HEK293 (cell line): ENCODE measurements around the gene MIF.
A peak's percentile ranks its signal among the peaks of the same experiment; 100 is the strongest.

Experiments used
- CTCF ChIA-PET: fragments of 350-600 bp; formaldehyde crosslinking; extraction: SDS; loops from one replicate; lab custom pipeline; 2021; ENCODE audit warnings: antibody characterized with exemption; lab: Yijun Ruan, JAX
- POLR2A ChIA-PET: fragments of 300-600 bp; formaldehyde crosslinking; extraction: SDS; loops from one replicate; lab custom pipeline; 2020; ENCODE audit warnings: antibody characterized with exemption, inconsistent platforms; lab: Yijun Ruan, JAX
- H3K27ac ChIP-seq: fragments of 200-500 bp; sonication (Bioruptor generic); 2 replicates; pipeline ENCODE4 v1.5.1; 2014; ENCODE audit warnings: low read depth, low read length, control low read depth, inconsistent platforms; ENCODE audit errors: extremely low read depth
- H3K36me3 ChIP-seq, 2 experiments: fragments of 200-500 bp in 1 of 2; sonication (Bioruptor generic) in 1 of 2; 1 replicate in 1 of 2; 2 replicates in 1 of 2; pipeline ENCODE4 v1.5.1; 2014 to 2017; ENCODE audit warnings: inconsistent platforms in 2 of 2, low read length in 2 of 2; ENCODE audit not compliant: control insufficient read depth in 2 of 2, insufficient read depth in 1 of 2
- H3K4me1 ChIP-seq: fragments of 200-500 bp; sonication (Bioruptor generic); 2 replicates; pipeline ENCODE4 v1.5.1; 2014; ENCODE audit warnings: mild to moderate bottlenecking, low read length, inconsistent platforms; ENCODE audit not compliant: control insufficient read depth, insufficient read depth
- H3K4me3 ChIP-seq: 2 replicates; pipeline ENCODE4 v1.5.1; 2011; ENCODE audit warnings: low read depth, mild to moderate bottlenecking, control low read depth, low read length, moderate library complexity
- H3K9me3 ChIP-seq: fragments of 200-500 bp; sonication (Bioruptor generic); 2 replicates; pipeline ENCODE4 v1.5.1; 2014; ENCODE audit warnings: low read depth, low read length, inconsistent platforms; ENCODE audit not compliant: control insufficient read depth, insufficient read depth
- BCL11B ChIP-seq: fragments of 450-650 bp; formaldehyde crosslinking; IDR thresholded peaks from 2 replicates; pipeline ENCODE4 v1.5.1; 2016; ENCODE audit warnings: low read depth, missing biosample characterization, missing genetic modification characterization
- IKZF3 ChIP-seq: fragments of 450-650 bp; IDR thresholded peaks from 2 replicates; pipeline ENCODE4 v1.5.0; 2018; ENCODE audit warnings: missing biosample characterization, mild to moderate bottlenecking, missing genetic modification characterization, moderate library complexity
- OVOL3 ChIP-seq: fragments of 450-650 bp; formaldehyde crosslinking; IDR thresholded peaks from 2 replicates; pipeline ENCODE4 v1.5.1; 2016; ENCODE audit warnings: missing biosample characterization, missing genetic modification characterization
- SETDB1 ChIP-seq: IDR thresholded peaks from one replicate; pipeline ENCODE4 v1.6.1; 2017; ENCODE audit warnings: mild to moderate bottlenecking, low read length, moderate library complexity, mixed read lengths; ENCODE audit not compliant: insufficient read length
- TRIM28 ChIP-seq: IDR thresholded peaks from 2 replicates; pipeline ENCODE4 v1.6.1; 2011; ENCODE audit warnings: low read length, control low read depth, borderline replicate concordance
- WT1 ChIP-seq: fragments of 450-650 bp; formaldehyde crosslinking; IDR thresholded peaks from 2 replicates; pipeline ENCODE4 v1.5.1; 2016; ENCODE audit warnings: missing biosample characterization, missing genetic modification characterization
- ZBTB1 ChIP-seq: fragments of 450-650 bp; formaldehyde crosslinking; IDR thresholded peaks from 2 replicates; pipeline ENCODE4 v1.5.1; 2016; ENCODE audit warnings: missing biosample characterization, missing genetic modification characterization
- ZBTB48 ChIP-seq: fragments of 450-650 bp; formaldehyde crosslinking; IDR thresholded peaks from 2 replicates; pipeline ENCODE4 v1.5.1; 2016; ENCODE audit warnings: missing biosample characterization, missing genetic modification characterization
- ZNF174 ChIP-seq: fragments of 450-650 bp; formaldehyde crosslinking; IDR thresholded peaks from 2 replicates; pipeline ENCODE4 v1.5.0; 2017; ENCODE audit warnings: missing biosample characterization, mild to moderate bottlenecking, missing genetic modification characterization
- ZNF18 ChIP-seq: fragments of 450-650 bp; formaldehyde crosslinking; IDR thresholded peaks from 2 replicates; pipeline ENCODE4 v1.5.1; 2016; ENCODE audit warnings: missing biosample characterization, missing genetic modification characterization
- ZNF2 ChIP-seq: fragments of 450-650 bp; formaldehyde crosslinking; IDR thresholded peaks from 2 replicates; pipeline ENCODE4 v1.5.1; 2016; ENCODE audit warnings: missing biosample characterization, missing genetic modification characterization
- ZNF214 ChIP-seq: fragments of 450-650 bp; formaldehyde crosslinking; IDR thresholded peaks from 2 replicates; pipeline ENCODE4 v1.5.1; 2017; ENCODE audit warnings: missing biosample characterization, mild to moderate bottlenecking, missing genetic modification characterization, borderline replicate concordance
- ZNF223 ChIP-seq: fragments of 450-650 bp; formaldehyde crosslinking; IDR thresholded peaks from 2 replicates; pipeline ENCODE4 v1.5.1; 2016; ENCODE audit warnings: missing biosample characterization, missing genetic modification characterization
- ZNF24 ChIP-seq: fragments of 450-650 bp; formaldehyde crosslinking; IDR thresholded peaks from 2 replicates; pipeline ENCODE4 v1.5.1; 2016; ENCODE audit warnings: missing biosample characterization, missing genetic modification characterization
- ZNF280D ChIP-seq: fragments of 450-650 bp; formaldehyde crosslinking; IDR thresholded peaks from 2 replicates; pipeline ENCODE4 v1.5.1; 2016; ENCODE audit warnings: missing biosample characterization, missing genetic modification characterization
- ZNF513 ChIP-seq: fragments of 450-650 bp; IDR thresholded peaks from 2 replicates; pipeline ENCODE4 v1.5.1; 2018; ENCODE audit warnings: missing biosample characterization, missing genetic modification characterization
- ZNF571 ChIP-seq: fragments of 450-650 bp; formaldehyde crosslinking; IDR thresholded peaks from 2 replicates; pipeline ENCODE4 v1.5.0; 2017; ENCODE audit warnings: missing biosample characterization, missing genetic modification characterization
- ZNF621 ChIP-seq: fragments of 450-650 bp; formaldehyde crosslinking; IDR thresholded peaks from 2 replicates; pipeline ENCODE4 v1.5.1; 2017; ENCODE audit warnings: missing biosample characterization, missing genetic modification characterization
- ZNF623 ChIP-seq: fragments of 450-650 bp; formaldehyde crosslinking; IDR thresholded peaks from 2 replicates; pipeline ENCODE4 v1.5.1; 2016; ENCODE audit warnings: missing biosample characterization, missing genetic modification characterization
- ZNF639 ChIP-seq: fragments of 450-650 bp; formaldehyde crosslinking; IDR thresholded peaks from 2 replicates; pipeline ENCODE4 v1.5.1; 2016; ENCODE audit warnings: missing biosample characterization, missing genetic modification characterization
- ZNF707 ChIP-seq: fragments of 450-650 bp; formaldehyde crosslinking; IDR thresholded peaks from 2 replicates; pipeline ENCODE4 v1.5.1; 2016; ENCODE audit warnings: missing biosample characterization, missing genetic modification characterization
- ZNF843 ChIP-seq: fragments of 450-650 bp; formaldehyde crosslinking; IDR thresholded peaks from 2 replicates; pipeline ENCODE4 v1.5.1; 2016; ENCODE audit warnings: missing biosample characterization, missing genetic modification characterization

MIF gene

GRCh38 chr22:23922921-23923320 lies 28.7 kb downstream of the MIF start:
- Histone ChIP-seq H3K9me3 (no peaks in the 10 kb centered on the region), H3K36me3 (no peaks in the 10 kb centered on the region), H3K27ac (no peak overlapping the region), H3K4me3 (no peak overlapping the region), H3K4me1 (no peaks in the 10 kb centered on the region)
- POLR2A ChIA-PET = interaction anchor here (1.7 kb wide), 1 partner anchor 9 kb away, joined by 5 read pairs; no protein-coding TSS in a partner anchor
- no peak for TF ChIP-seq ZNF18 (tag by site-specific recombination)
- no peak for TF ChIP-seq ZNF843
- TF ChIP-seq SETDB1 = no peak
- no peak for TF ChIP-seq ZNF280D (tag by site-specific recombination)
- no peak for TF ChIP-seq ZNF174 (tag by site-specific recombination)
- TF ChIP-seq ZNF214 (tag by site-specific recombination) = no peak
- no peak for TF ChIP-seq ZBTB48 (tag by site-specific recombination)
- CTCF ChIA-PET = no interaction called here

- POLR2A ChIA-PET = no interaction called here
- Histone ChIP-seq H3K4me1 (no peaks in the 10 kb centered on the region), H3K9me3 (no peaks in the 10 kb centered on the region), H3K4me3 (no peak overlapping the region)
- TF ChIP-seq SETDB1 = peak; percentile 96
- TF ChIP-seq TRIM28 = peak; percentile 93; the same call in 1 of the 2 replicates
- no peak for TF ChIP-seq OVOL3
- TF ChIP-seq, all 188 proteins: peak for 2
- Histone ChIP-seq H3K36me3 (no peaks in the 10 kb centered on the region), H3K27ac (no peak overlapping the region)
- CTCF ChIA-PET = interaction anchor here (0.7 kb wide), 1 partner anchor 16 kb away, joined by 3 read pairs; no protein-coding TSS in a partner anchor
Measured at GRCh38 chr22:23925020-23925606, 30.9 kb downstream of the MIF start.

- Histone ChIP-seq H3K4me1 (no peaks in the 10 kb centered on the region), H3K4me3 (no peak overlapping the region), H3K9me3 (no peaks in the 10 kb centered on the region), H3K27ac (no peak overlapping the region), H3K36me3 (no peaks in the 10 kb centered on the region)
- POLR2A ChIA-PET = interaction anchor here (0.8 kb wide), 1 partner anchor 13 kb away, joined by 3 read pairs; no protein-coding TSS in a partner anchor
- TF ChIP-seq ZNF2 (tag by site-specific recombination) = no peak
- no peak for TF ChIP-seq WT1 (tag by site-specific recombination)
- TF ChIP-seq ZNF571 = no peak
- no peak for TF ChIP-seq IKZF3 (tag by site-specific recombination)
- no peak for TF ChIP-seq ZNF707 (tag by site-specific recombination)
- TF ChIP-seq ZNF223 = no peak
- TF ChIP-seq ZNF621 (tag by site-specific recombination) = no peak
- no peak for TF ChIP-seq ZBTB1 (tag by site-specific recombination)
- no peak for TF ChIP-seq ZNF24
- no peak for TF ChIP-seq ZNF639
- no peak for TF ChIP-seq BCL11B (tag by site-specific recombination)
- TF ChIP-seq ZNF623 = no peak
- no peak for TF ChIP-seq ZNF513
- CTCF ChIA-PET = interaction anchor here (0.7 kb wide), 1 partner anchor 34 kb away, joined by 4 read pairs; no protein-coding TSS in a partner anchor
Measured at GRCh38 chr22:23926561-23926960, 32.4 kb downstream of the MIF start.
